Hematopoietic multipotent progenitor cell treated with erythropoietin and hydrocortisone succinate and interleukin-3 and kit ligand, for 8 days (in vitro differentiated cells): Measurements from ENCODE around the gene ASB9.
"Not testable (repeated sequence)": the region's sequence is repeated elsewhere in the genome, so short reads cannot be mapped to it uniquely, and the experiment has no call there.

Source experiments
- DNase-seq: peaks from one replicate; pipeline ENCODE4 v3.0.0-alpha.2; 2015

The ASB9 gene

GRCh38 chrX:15269618-15270521 lies at the start of gene ASB9:
TSS of gene ASB9 (minus strand) at chrX:15270083. CDS start at chrX:15269874, 209 bp downstream.
- peak; percentile 71 for DNase-seq

GRCh38 chrX:15319075-15319474 lies 49.2 kb upstream of the ASB9 start:
- DNase-seq: no peak

GRCh38 chrX:15315509-15315908 lies 45.6 kb upstream of the ASB9 start, which contains the start of gene ASB11:
TSS of gene ASB11 (minus strand) at chrX:15315640. CDS start at chrX:15315605, 35 bp downstream.
- no peak for DNase-seq

- no peak for DNase-seq
Observed at GRCh38 chrX:15314472-15314871, 44.6 kb upstream of the ASB9 start.

GRCh38 chrX:15311119-15311518 lies 41.2 kb upstream of the ASB9 start:
- no peak for DNase-seq

- DNase-seq: peak; percentile 43
Observed at GRCh38 chrX:15310117-15310516, 40.2 kb upstream of the ASB9 start.

- DNase-seq: not testable (repeated sequence)
Observed at GRCh38 chrX:15305899-15306298, 36.0 kb upstream of the ASB9 start.

GRCh38 chrX:15301924-15302323 lies 32.0 kb upstream of the ASB9 start:
- DNase-seq: peak; percentile 8

- DNase-seq: peak; percentile 12
Observed at GRCh38 chrX:15299941-15300851, 30.3 kb upstream of the ASB9 start.

- DNase-seq: no peak
Observed at GRCh38 chrX:15298780-15299179, 28.9 kb upstream of the ASB9 start.

- DNase-seq: no peak
Observed at GRCh38 chrX:15298201-15298600, 28.3 kb upstream of the ASB9 start.

GRCh38 chrX:15293451-15293850 lies 23.6 kb upstream of the ASB9 start:
- DNase-seq: no peak

- DNase-seq: no peak
Observed at GRCh38 chrX:15292861-15293260, 23.0 kb upstream of the ASB9 start.

- DNase-seq: no peak
Observed at GRCh38 chrX:15277604-15278003, 7.7 kb upstream of the ASB9 start.

GRCh38 chrX:15274946-15275345 lies 5.1 kb upstream of the ASB9 start:
- DNase-seq: no peak

GRCh38 chrX:15273275-15273674 lies 3.4 kb upstream of the ASB9 start:
- DNase-seq: not testable (repeated sequence)

GRCh38 chrX:15271757-15272156 lies 1.9 kb upstream of the ASB9 start:
- no peak for DNase-seq

- DNase-seq: no peak
Observed at GRCh38 chrX:15269120-15269519, 763 bp downstream of the ASB9 start.

GRCh38 chrX:15254852-15255251 lies 15.0 kb downstream of the ASB9 start:
- DNase-seq: no peak

- no peak for DNase-seq
Observed at GRCh38 chrX:15245896-15246295, 24.0 kb downstream of the ASB9 start.

GRCh38 chrX:15244421-15244820 lies 25.5 kb downstream of the ASB9 start:
- DNase-seq: no peak

- peak; percentile 45 for DNase-seq
Observed at GRCh38 chrX:15242899-15243555, 26.9 kb downstream of the ASB9 start.

GRCh38 chrX:15241301-15241700 lies 28.6 kb downstream of the ASB9 start:
- DNase-seq: no peak
